PC-9 (cell line): ENCODE measurements around the gene SOX18.

ENCODE experiments used
- CTCF ChIP-seq: fragments of 200-600 bp; sonication (generic); conservative IDR thresholded peaks from 2 replicates; pipeline ENCODE4 v1.6.1; 2017; ENCODE audit warnings: mixed run types, antibody characterized with exemption, mild to moderate bottlenecking, moderate library complexity
- EZH2 ChIP-seq: fragments of 200-600 bp; sonication (generic); IDR thresholded peaks from 2 replicates; pipeline ENCODE4 v1.8.0; 2017; ENCODE audit warnings: antibody characterized with exemption, low read depth

GRCh38 chr20:64051033-64051452 is 1.6 kb upstream of the SOX18 start:
- no peak for TF ChIP-seq CTCF
- TF ChIP-seq EZH2, result no peak
